ENCODE results near the gene RAB3IL1.

DNA sequence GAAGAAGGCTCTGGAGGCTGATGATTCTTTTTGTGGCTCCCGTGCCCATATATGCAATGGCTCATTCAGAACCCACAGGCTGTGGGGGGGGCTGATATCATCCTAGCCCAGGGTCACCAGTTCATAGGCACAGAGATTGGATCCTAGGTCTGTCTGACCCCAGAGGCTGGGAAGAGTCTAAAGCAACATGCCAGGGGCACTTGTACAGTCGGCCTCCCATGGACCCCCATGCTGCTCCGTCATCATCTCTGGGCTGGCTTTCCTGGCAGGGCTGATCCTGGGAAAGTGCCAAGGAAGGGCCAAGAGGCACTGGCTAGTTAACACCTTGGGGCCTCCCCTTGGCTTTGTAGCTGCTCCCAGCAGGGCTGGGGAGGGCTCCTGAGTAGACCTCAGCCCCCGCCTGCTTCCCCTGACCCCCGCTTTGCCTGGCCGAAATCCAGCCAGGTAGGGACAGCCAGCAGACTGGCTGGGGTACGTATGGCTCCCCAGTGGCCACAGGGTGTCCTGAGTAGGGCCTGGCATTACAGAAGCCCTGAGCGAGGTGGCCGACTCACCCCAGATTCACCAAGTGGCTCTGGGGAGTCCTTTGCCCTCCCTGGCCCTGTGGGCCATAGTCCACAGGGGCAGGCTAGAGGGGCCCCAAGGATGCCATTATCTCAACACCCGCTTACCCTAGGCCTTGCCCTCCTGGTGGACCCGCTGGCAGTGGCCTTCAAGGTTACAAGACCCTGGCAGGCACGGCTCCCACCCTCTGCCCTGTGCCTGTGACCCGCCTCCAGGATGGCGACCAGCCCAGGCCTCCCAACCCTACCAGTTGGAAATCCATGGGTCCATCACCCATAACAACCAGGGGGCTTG, 48.6 kb downstream of the RAB3IL1 start:
- no peak for TF ChIP-seq EP300 (IDR thresholded peaks at IDR 0.05)
- TF ChIP-seq CTCF (IDR thresholded peaks at IDR 0.05): no peak
- no peak for TF ChIP-seq POLR2A (IDR thresholded peaks at IDR 0.05)

Data from stomach (tissue), 4 donors.